ENCODE data around the gene LRSAM1. TPM values are rescaled to one million over a fixed set of nuclear protein-coding genes. Genes with fewer than 3 reads are reported as not detected.

The LRSAM1 gene
- total and polyA plus RNA-seq, 5 donors, result 14.4 to 23.8 (median 23.2) TPM

GRCh38 chr9:127415657-127416056 lies 35.7 kb upstream of the LRSAM1 start:
- Histone ChIP-seq H3K4me1 (ENCODE audit: control insufficient read depth, insufficient read depth, low read length) (no peaks in the 10 kb centered on the region), H3K9me3 (ENCODE audit: control insufficient read depth, low read length) (no peaks in the 10 kb centered on the region), H3K27me3 (ENCODE audit: control insufficient read depth, insufficient read depth) (no peaks in the 10 kb centered on the region), H3K27ac (ENCODE audit: low read length) (no peak overlapping the region), H3K4me3 (ENCODE audit: low read length) (no peak overlapping the region)
- 82% methylated on average over 1 of the region's 1 CpG for WGBS
- intact Hi-C loops (cut with DNase I), result no loop called here
- DNase-seq, result no peak
- ATAC-seq, result no peak

DNA sequence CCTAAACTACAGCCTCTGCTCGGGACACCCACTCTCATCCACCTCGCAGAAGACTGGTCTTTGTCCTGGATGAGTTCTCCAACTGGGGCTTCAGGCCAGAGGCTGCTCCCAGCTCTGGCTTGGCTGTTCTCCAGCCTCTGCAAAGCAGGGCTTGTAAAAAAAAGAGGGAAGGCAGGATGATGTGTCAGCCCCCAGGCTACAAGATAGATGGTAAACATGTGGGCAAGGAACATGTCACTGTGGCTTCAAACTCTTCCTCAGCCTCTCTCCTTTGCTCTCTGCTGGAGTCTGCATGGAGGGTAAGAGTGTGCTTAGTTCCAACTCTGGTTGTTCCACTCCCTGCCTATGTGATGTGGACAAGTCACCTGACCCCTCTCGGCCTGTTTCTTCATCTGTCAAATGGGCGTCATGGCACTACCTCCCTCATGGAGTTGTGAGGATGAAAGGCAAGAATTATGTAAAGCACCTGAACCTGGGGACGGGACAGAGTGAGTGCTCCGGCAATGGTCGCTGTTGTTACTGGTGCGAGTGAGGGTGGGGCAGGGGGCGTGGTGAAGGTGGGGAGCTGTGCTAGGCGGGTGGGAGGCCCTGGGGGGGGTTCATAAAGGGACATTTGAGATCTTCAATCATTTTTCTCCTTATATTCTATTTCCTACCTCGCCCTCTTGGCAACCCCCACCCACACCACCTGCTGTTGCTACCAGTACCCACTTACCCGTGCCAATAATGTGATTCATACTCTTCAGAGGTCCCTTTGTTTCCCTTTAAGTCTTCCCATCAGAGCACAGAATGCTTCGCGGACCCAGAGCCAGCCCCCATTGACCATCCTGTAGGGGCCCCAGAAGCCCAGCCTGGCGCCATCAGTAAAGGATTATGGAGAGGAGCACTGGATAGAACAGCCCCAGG lies 33.9 kb upstream of the LRSAM1 start:
- no peaks in the 10 kb centered on the region for H3K9me3 ChIP-seq (ENCODE audit: control insufficient read depth, low read length)
- H3K27ac ChIP-seq (ENCODE audit: low read length), result no peak overlapping the region
- no peaks in the 10 kb centered on the region for H3K27me3 ChIP-seq (ENCODE audit: control insufficient read depth, insufficient read depth)
- no peaks in the 10 kb centered on the region for H3K4me1 ChIP-seq (ENCODE audit: control insufficient read depth, insufficient read depth, low read length)
- DNase-seq, result no peak
- peak in 1 of 2 donors; percentile 23 for ATAC-seq
- intact Hi-C loops (cut with DNase I), result no loop called here
- WGBS, result 73% methylated on average over 15 of the region's 15 CpGs
- no peak overlapping the region for H3K4me3 ChIP-seq (ENCODE audit: low read length)

DNA sequence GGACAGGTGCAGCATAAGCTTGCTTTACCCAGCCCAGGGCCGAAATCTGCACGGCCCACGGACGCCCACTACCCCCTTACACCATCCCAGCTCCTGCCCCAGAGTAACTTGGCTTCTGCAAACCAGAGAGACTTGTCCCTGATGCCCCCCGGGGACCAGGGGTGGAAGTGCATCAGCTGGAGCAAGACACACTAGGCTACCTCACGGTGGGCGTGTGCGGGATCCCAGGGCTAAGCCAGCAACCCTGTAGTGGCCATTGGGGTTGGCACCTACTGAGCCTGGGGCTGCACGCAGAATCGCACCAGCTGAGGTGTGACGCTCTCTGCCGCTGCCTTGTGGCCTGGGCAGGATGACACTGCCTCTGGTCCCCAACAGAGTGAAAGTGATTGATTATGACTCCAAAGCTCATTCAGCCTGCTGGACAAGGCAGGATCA lies 33.3 kb upstream of the LRSAM1 start:
- H3K27me3 ChIP-seq (ENCODE audit: control insufficient read depth, insufficient read depth), result no peaks in the 10 kb centered on the region
- intact Hi-C loops (cut with DNase I), result no loop called here
- peak; percentile 36 to 48 for ATAC-seq
- no peak overlapping the region for H3K27ac ChIP-seq (ENCODE audit: low read length)
- H3K9me3 ChIP-seq (ENCODE audit: control insufficient read depth, low read length), result no peaks in the 10 kb centered on the region
- WGBS, result 62% methylated on average over 12 of the region's 12 CpGs
- H3K4me1 ChIP-seq (ENCODE audit: control insufficient read depth, insufficient read depth, low read length), result no peaks in the 10 kb centered on the region
- H3K4me3 ChIP-seq (ENCODE audit: low read length), result no peak overlapping the region
- DNase-seq, result peak in 1 of 3 donors; percentile 69

DNA sequence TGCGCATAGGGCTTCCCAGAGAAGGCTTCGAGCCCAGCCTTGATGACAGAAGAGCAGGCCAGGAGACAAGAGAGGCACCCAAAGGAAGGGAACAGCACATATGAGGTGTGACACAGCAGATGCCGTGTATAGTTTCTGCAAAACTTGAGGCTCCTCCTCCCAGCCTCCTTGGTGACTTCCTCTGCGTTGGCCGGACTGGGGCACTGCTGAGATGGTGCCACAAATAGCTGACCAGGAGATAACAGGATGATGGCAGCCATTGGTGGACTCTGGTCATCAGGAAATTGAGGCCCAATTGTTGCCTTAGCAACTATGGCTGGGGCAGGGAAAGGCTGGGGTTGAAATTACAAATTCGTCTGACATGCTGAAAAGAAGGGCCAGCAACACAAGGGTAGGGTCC lies 32.0 kb upstream of the LRSAM1 start:
- no peaks in the 10 kb centered on the region for H3K4me1 ChIP-seq (ENCODE audit: control insufficient read depth, insufficient read depth, low read length)
- H3K27ac ChIP-seq (ENCODE audit: low read length), result no peak overlapping the region
- intact Hi-C loops (cut with DNase I), result no loop called here
- DNase-seq (no peak), ATAC-seq (no peak)
- H3K27me3 ChIP-seq (ENCODE audit: control insufficient read depth, insufficient read depth), result no peaks in the 10 kb centered on the region
- WGBS, result 69% methylated on average over 6 of the region's 6 CpGs
- no peaks in the 10 kb centered on the region for H3K9me3 ChIP-seq (ENCODE audit: control insufficient read depth, low read length)
- no peak overlapping the region for H3K4me3 ChIP-seq (ENCODE audit: low read length)

DNA sequence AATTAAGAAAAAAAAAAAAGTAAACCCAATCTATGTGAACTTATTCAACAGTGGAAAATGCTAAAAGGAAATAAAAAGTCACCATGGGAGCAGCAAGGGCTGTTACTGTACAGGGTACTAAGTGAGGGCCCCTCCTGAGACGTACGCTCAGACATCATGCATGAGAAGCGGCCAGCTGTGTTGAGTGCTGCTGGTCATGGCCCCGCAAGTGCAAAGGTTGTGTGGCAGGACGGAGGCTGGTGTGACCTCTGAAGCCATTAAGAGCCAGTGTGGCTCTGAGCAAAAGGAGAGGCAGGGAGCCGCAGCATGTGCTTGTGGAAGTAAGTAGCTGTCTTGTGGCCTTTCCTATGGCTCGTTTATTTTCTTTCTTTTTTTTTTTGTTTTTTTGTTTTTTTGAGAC lies 30.3 kb upstream of the LRSAM1 start:
- 91% methylated on average over 7 of the region's 7 CpGs for WGBS
- H3K27ac ChIP-seq (ENCODE audit: low read length), result no peak overlapping the region
- H3K4me3 ChIP-seq (ENCODE audit: low read length), result no peak overlapping the region
- no peaks in the 10 kb centered on the region for H3K4me1 ChIP-seq (ENCODE audit: control insufficient read depth, insufficient read depth, low read length)
- DNase-seq (no peak), ATAC-seq (no peak)
- no peaks in the 10 kb centered on the region for H3K27me3 ChIP-seq (ENCODE audit: control insufficient read depth, insufficient read depth)
- H3K9me3 ChIP-seq (ENCODE audit: control insufficient read depth, low read length), result no peaks in the 10 kb centered on the region
- intact Hi-C loops (cut with DNase I), result no loop called here

GRCh38 chr9:127422133-127422782 lies 29.1 kb upstream of the LRSAM1 start:
- intact Hi-C loops (cut with DNase I), result no loop called here
- 77% methylated on average over 10 of the region's 10 CpGs for WGBS
- Histone ChIP-seq H3K9me3 (ENCODE audit: control insufficient read depth, low read length) (no peaks in the 10 kb centered on the region), H3K27ac (ENCODE audit: low read length) (no peak overlapping the region), H3K4me1 (ENCODE audit: control insufficient read depth, insufficient read depth, low read length) (no peaks in the 10 kb centered on the region), H3K4me3 (ENCODE audit: low read length) (no peak overlapping the region), H3K27me3 (ENCODE audit: control insufficient read depth, insufficient read depth) (no peaks in the 10 kb centered on the region)
- ATAC-seq, result no peak
- DNase-seq, result no peak

DNA sequence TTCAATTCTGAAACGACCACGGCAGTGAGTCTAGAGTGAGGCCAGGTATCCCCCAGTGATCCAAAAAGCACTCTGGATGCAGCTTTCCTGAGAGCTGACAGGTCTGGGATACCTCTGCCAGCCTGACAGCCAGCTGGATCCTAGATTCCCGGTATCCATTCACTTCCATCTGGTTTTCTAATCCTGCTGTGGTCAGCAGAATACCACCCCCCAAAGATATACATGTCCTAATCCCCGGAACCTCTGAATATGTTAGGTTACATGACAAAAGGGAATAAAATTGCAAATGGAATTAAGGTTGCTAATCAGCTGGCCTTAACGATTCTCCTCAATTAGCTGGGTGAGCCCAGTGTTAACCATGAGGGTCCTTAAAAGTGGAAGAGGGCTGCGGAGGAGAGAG lies 28.5 kb upstream of the LRSAM1 start:
- Histone ChIP-seq H3K9me3 (ENCODE audit: control insufficient read depth, low read length) (no peaks in the 10 kb centered on the region), H3K27ac (ENCODE audit: low read length) (no peak overlapping the region), H3K4me3 (ENCODE audit: low read length) (peak overlapping the region; percentile 76), H3K27me3 (ENCODE audit: control insufficient read depth, insufficient read depth) (no peaks in the 10 kb centered on the region), H3K4me1 (ENCODE audit: control insufficient read depth, insufficient read depth, low read length) (no peaks in the 10 kb centered on the region)
- DNase-seq, result no peak
- WGBS, result 48% methylated on average over 6 of the region's 6 CpGs
- intact Hi-C loops (cut with DNase I), result no loop called here
- ATAC-seq, result no peak

GRCh38 chr9:127423476-127423933 lies 27.8 kb upstream of the LRSAM1 start:
- peak overlapping the region; percentile 96 for H3K27ac ChIP-seq (ENCODE audit: low read length)
- peak overlapping the region; percentile 76 for H3K4me3 ChIP-seq (ENCODE audit: low read length)
- no peaks in the 10 kb centered on the region for H3K4me1 ChIP-seq (ENCODE audit: control insufficient read depth, insufficient read depth, low read length)
- 1% methylated on average over 9 of the region's 9 CpGs for WGBS
- no peak for ATAC-seq
- no peaks in the 10 kb centered on the region for H3K9me3 ChIP-seq (ENCODE audit: control insufficient read depth, low read length)
- intact Hi-C loops (cut with DNase I), result no loop called here
- no peaks in the 10 kb centered on the region for H3K27me3 ChIP-seq (ENCODE audit: control insufficient read depth, insufficient read depth)
- no peak for DNase-seq

- WGBS, result under 1% methylated on average over 54 of the region's 54 CpGs
- ATAC-seq (peak; percentile 98), DNase-seq (peak; percentile 94 to 98 (median 98))
- intact Hi-C loops (cut with DNase I), result no loop called here
- H3K4me1 ChIP-seq (ENCODE audit: control insufficient read depth, insufficient read depth, low read length), result no peaks in the 10 kb centered on the region
- no peaks in the 10 kb centered on the region for H3K9me3 ChIP-seq (ENCODE audit: control insufficient read depth, low read length)
- H3K27me3 ChIP-seq (ENCODE audit: control insufficient read depth, insufficient read depth), result no peaks in the 10 kb centered on the region
- H3K4me3 ChIP-seq (ENCODE audit: low read length), result peak within 1 kb of the TSS; percentile 76
- H3K27ac ChIP-seq (ENCODE audit: low read length), result peak within 1 kb of the TSS; percentile 96
Observed at GRCh38 chr9:127423934-127424675, 27.2 kb upstream of the LRSAM1 start, which contains the start of gene ZNF79. Gene ZNF79 (plus strand): TSS chr9:127424382. CDS start chr9:127424788, 406 bp downstream.

DNA sequence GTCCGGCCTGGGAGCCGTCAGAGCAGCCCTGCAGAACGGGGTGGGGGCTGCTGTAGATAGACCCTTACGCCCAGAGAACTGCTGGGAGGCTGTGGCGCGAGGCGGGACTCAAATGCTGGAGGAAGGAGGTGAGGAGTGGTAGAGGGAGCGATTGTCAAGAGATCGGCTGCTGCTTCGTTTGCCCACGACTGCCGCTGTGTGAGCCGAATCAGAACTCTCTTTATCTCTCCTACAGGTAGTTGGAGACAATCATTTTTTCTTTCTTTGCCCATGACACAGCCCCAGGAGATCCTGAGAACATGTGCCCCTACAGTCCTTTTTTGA lies 26.7 kb upstream of the LRSAM1 start:
- H3K27ac ChIP-seq (ENCODE audit: low read length), result peak overlapping the region; percentile 96
- no peak for DNase-seq
- intact Hi-C loops (cut with DNase I), result no loop called here
- WGBS, result under 1% methylated on average over 13 of the region's 13 CpGs
- ATAC-seq, result no peak
- H3K27me3 ChIP-seq (ENCODE audit: control insufficient read depth, insufficient read depth), result no peaks in the 10 kb centered on the region
- no peaks in the 10 kb centered on the region for H3K4me1 ChIP-seq (ENCODE audit: control insufficient read depth, insufficient read depth, low read length)
- H3K4me3 ChIP-seq (ENCODE audit: low read length), result peak overlapping the region; percentile 76
- no peaks in the 10 kb centered on the region for H3K9me3 ChIP-seq (ENCODE audit: control insufficient read depth, low read length)

DNA sequence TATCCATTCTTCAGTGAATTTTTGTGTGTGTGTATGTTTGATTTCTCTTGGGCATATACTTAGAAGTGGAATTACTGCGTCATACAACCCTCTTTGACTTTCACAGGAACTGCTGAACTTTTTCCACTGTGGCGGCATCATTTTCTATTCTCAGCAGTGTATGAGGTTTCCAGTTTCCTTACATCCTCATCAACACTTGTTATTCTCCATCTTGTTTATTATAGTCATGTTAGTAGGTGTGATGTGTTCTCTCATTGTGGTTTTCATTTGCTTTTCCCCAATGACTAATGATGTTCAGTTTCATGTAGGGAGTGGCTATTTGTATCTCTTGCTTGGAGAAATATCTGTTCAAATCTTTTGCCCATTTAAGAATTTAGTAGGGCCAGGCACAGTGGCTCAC lies 24.6 kb upstream of the LRSAM1 start:
- DNase-seq (no peak), ATAC-seq (no peak)
- no peaks in the 10 kb centered on the region for H3K27me3 ChIP-seq (ENCODE audit: control insufficient read depth, insufficient read depth)
- no peak overlapping the region for H3K4me3 ChIP-seq (ENCODE audit: low read length)
- intact Hi-C loops (cut with DNase I), result no loop called here
- no peaks in the 10 kb centered on the region for H3K9me3 ChIP-seq (ENCODE audit: control insufficient read depth, low read length)
- no peak overlapping the region for H3K27ac ChIP-seq (ENCODE audit: low read length)
- WGBS, result 89% methylated on average over 2 of the region's 2 CpGs
- no peaks in the 10 kb centered on the region for H3K4me1 ChIP-seq (ENCODE audit: control insufficient read depth, insufficient read depth, low read length)

Measured in right cardiac atrium (tissue), 5 donors.